Cerebellar cortex (tissue), 1 donor: ENCODE results near the gene GTF2H2C_2.
"Not testable (repeated sequence)": the region's sequence is repeated elsewhere in the genome, so short reads cannot be mapped to it uniquely, and the experiment has no call there.

ENCODE experiments used
- DNase-seq: peaks from one replicate; pipeline ENCODE4 v3.0.0-alpha.2; 2015; ENCODE audit warnings: low spot score

GTF2H2C_2 gene

DNA sequence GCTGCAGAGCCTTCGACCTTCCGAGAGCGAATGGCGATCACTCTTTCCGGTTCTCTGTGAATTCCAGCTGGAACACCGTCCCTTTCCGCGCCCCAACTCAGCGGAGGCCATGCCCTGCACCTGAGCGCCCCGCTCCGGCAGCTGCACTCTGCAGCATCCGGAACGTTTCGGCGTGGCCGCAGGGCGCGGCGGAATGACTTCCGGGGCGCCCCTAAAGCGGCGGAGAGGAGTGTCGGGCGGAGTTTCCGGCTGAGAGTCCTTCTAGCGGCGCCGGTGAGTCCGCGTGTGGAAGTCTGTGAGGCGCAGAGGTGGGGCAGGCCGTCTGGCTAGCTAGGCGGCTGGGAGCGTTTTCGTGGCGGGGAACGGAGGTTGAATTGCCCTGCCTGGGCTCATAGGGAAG is at the start of gene GTF2H2C_2:
TSS of gene GTF2H2C_2 (plus strand) at position 252 of the 400 bp plus-strand sequence.
- not testable (repeated sequence) for DNase-seq

DNA sequence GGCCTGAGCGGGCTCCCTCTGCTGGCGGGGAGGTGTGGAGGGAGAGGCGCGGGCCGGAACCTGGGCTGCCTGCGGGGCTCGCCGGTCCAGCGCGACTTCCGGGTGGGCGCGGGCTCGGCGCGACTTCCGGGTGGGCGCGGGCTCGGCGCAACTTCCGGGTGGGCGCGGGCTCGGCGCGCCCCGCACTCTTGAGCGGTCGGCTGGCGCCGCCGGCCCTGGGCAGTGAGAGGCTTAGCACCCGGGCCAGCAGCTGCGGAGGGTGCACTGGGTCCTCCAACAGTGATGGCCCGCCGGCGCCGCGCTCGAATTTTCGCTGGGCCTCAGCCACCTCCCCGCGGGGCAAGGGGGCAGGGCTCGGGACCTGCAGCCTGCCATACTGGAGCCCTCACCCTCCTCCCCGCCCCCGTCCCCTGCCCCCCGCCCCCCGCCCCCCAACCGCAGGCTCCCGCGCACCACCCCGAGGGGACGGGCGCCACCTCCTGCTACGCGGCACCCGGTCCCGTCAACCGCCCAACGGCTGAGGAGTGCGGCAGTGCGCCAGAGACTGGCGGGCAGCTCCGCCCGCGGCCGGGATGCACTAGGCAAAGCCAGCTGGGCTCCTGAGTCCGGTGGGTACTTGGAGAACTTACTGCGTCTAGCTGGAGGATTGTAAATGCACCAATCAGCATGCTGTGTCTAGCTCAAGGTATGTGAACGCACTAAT is 14.0 kb upstream of the GTF2H2C_2 start:
- not testable (repeated sequence) for DNase-seq

DNA sequence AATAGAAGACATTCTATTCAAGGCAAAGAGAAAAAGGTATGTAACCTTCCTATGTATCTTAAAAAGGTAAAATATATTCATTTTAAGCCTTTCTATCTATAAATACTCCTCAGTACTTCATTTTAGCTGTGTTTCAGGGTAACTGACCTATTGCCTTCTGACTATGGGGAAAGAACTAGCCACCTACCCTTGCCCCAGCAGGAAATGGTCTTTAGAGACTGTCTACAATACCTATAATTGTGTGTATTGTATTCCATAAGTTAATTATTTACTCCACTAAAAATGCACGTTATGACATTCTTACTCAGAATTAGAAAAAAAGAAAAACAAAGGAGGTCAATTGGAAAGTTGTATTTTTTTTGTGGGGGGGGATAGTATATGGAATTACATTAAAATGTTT is 6.2 kb downstream of the GTF2H2C_2 start:
- not testable (repeated sequence) for DNase-seq

DNA sequence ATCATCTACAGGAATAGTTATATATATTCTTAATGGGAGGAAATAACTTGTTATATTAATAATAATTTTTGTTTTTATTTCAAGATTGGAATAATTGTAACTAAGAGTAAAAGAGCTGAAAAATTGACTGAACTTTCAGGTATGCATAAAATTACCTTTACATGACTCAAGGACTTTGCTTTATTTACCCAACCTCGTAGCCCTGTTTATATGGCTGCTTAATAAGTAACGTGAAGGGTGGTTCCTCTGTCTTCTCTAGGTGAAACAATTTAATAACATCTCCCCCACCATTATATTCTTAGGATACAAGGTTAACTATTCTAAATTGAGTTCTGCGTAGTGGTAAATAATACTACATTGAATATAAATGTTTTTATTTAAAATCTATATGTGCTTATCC is 8.0 kb downstream of the GTF2H2C_2 start:
- not testable (repeated sequence) for DNase-seq

DNA sequence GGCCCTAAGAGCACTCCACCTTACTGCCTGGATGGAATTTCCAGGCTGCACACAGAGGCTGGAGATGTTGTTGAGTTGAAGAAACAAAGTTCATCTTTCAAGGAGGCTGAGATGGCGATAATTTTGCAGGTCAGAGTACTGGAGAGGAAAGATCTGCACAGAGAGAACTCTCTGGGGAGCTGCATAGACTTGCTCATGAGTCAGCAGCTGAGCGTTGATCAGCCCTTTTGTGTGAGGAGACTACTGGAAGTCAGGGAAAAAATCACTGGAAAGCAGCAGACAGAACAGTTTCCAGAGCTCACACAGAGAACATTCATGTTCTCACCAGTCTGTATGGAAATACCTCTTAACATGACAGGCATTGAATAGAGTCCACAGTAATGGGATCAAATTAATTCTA is 23.4 kb downstream of the GTF2H2C_2 start:
- not testable (repeated sequence) for DNase-seq

DNA sequence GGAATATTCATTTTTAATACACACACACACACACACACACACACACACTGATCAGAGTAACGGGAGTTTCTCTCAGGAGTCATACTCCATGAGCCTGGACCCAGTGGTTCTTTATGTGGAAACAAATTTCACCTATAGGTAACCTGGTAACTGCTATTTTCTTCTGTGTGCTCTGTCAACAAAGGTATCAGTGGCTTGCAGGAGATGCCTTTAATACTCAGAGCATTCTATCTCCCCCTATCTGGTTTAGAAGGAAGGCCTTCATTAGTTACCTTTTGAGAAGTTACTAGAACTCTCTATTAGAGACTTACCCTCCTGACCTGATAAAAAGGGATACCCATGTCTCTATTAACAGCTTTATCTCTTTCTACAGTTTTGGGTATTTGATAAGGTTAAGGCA is 34.4 kb downstream of the GTF2H2C_2 start:
- not testable (repeated sequence) for DNase-seq

DNA sequence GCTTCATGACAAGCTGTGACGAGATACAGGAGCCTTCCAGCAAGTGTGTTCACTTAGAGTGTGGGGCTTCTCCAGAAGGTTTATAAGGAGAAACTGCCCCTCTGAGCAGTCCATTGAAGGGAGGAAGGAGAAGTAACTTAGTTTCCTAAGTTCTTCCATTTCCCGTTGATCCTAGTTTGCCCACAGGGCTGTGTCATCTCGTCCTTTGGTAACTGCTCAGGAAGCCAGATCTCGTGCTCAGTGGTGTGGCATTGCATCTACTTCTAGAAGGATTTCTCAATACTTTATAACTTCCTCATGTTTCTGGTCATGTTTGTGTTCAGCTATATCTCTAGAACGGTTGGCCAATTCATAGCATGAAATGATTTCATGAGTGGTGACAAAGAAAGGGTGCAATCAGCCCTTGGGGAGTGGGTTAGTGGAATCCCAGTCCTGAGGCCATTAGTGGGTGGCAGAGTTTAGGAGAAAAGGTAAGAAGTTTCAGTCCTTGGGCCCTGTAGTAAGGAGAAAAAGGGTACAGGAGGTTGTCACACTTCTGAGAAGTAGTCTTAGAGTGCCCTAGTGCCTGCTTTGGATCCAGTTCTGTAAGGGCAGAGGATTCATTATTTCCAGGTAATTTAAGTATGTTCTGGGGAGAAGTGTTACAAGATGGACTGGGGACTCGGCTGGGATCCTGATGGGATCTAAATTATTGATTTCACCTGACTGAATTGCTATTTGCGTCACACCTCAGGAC is 36.2 kb downstream of the GTF2H2C_2 start:
- DNase-seq, result not testable (repeated sequence)

DNA sequence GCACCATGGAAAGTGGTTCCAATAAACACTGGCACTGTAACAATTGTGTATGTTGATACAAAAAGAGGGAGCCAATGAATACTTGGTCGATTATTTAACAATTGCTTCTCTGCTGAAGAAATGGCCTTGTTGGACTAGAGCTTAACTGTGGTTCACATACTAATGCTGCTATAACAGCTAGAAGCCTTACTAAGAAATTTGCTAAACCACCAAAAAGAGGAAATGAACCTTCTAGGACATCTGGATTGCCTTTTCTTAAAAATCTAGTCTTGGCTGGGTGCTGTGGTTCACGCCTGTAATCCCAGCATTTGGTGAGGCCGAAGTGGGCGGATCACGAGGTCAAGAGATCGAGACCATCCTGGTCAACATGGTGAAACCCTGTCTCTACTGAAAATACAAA is 41.9 kb downstream of the GTF2H2C_2 start:
- not testable (repeated sequence) for DNase-seq

DNA sequence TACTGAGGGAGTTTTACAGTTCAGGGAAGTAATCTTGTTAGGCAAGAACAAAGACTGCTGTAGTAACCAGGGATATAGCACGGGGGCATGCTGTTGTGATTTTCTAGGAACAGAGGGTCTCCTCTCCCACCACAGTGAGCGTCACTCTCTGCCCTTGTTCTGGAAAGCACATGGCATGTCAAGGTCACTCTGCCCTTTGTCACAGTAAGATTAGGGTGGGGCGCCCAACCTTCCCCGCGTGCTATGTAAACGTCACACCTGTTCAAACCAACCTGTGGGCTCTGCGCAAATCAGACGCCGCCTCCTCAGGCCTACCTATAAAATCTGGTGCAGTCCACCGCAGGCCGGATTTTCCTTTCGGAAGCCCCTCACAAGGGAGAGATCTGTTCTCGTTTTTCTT is 44.0 kb downstream of the GTF2H2C_2 start:
- not testable (repeated sequence) for DNase-seq

DNA sequence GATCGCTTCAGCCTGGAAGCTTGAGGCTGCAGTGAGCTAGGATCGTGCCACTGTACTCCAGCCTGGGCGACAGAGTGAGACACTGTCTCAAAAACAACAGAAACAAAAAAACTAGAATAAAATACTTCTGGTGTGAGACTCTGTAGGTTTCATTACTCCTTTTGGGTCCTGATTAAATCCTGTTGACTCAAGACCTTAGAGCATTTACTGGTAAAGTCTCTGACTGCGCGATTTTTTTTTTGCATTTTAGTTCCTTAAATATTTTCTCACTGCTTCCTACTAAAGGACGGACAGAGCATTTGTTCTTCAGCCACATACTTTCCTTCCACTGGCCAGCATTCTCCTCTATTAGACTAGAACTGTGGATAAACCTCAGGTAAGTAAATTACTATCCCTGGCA is 46.8 kb downstream of the GTF2H2C_2 start:
- not testable (repeated sequence) for DNase-seq

DNA sequence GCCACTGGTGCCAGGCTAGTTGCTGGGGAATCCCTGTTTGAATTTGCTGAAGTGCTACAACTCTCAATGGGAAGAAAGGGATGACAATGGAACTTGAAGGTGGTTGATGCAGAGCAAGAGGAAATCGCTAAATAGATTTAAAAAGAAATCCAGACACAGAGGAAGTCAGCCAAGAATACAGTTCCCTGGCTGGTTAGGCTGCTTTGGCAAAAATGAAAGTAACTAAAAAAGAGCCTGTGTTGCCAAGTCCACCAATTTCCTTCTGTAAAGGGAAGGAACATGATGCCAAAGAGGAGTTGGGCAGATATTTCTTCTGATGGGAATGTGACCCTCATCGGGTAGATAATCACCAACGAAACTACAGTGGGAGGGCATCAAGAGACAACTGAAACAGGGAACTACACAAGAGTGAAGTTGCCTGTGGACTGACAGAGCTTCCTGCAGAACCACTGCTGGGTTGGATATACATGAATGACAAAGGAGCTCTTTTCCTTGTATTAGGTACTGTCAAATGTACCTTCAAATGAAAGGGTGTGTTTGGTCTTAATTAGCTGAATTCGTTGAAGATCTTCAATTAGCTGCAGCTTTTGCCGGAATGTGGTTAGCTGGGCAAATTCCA is 49.0 kb downstream of the GTF2H2C_2 start:
- DNase-seq, result not testable (repeated sequence)

DNA sequence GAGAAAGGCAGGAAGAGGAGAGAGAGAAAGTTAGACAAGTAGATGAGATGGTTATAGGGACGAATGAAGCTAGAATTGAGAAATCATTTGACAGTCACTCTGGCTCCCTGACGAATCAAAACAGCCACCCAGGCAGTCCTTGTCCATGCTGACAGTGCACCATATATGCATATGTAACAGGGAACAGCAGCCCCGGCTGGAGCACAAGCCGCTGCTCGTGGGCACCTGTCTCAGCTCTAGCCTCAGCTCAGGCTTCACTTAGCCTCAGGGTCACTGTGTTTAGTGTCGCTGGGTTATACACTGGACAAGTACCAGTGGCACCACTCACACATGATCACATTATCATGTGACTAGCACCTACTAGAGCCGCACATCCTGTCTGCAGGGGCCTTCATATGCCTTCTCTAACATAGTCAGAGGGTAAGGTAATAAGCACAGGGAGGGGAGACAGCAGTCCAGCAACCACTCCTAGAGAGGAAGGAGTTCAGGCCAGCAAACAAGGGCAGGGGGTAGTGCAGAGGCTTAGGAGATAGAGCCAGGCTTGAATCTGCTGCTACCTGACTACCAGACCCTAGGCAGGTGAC is 54.9 kb downstream of the GTF2H2C_2 start:
- DNase-seq, result not testable (repeated sequence)
